HG03460 (cell line): ENCODE data around the gene LRP1.

Source experiments
- ATAC-seq: cut with Tn5 transposase; IDR thresholded peaks from one replicate; pipeline ENCODE4 v1.9.1; 2021; ENCODE audit not compliant: unreplicated experiment

The LRP1 gene

DNA sequence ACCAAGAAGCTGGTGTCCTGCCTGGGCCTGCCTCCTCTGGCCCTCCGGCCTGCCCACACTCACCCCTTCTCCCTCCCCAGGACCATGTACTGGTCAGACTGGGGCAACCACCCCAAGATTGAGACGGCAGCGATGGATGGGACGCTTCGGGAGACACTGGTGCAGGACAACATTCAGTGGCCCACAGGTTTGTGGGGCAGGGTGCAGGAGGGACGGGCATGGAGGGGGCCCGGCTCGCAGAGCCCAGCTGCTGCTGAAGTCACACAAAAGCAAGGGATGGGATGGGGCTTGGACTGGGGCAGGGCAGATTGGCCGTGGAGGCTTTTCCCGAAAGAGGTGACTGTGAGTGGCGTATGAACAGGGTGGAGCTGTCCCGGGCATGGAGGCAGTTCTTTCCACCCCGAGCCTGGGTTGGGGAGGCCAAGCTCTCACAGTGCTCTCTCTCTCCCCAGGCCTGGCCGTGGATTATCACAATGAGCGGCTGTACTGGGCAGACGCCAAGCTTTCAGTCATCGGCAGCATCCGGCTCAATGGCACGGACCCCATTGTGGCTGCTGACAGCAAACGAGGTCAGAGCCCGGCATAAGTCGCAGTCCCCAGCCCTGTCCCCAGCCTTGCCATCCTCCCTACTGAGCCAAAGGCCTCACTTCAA lies 80.5 kb downstream of the LRP1 start:
- no peak for ATAC-seq

DNA sequence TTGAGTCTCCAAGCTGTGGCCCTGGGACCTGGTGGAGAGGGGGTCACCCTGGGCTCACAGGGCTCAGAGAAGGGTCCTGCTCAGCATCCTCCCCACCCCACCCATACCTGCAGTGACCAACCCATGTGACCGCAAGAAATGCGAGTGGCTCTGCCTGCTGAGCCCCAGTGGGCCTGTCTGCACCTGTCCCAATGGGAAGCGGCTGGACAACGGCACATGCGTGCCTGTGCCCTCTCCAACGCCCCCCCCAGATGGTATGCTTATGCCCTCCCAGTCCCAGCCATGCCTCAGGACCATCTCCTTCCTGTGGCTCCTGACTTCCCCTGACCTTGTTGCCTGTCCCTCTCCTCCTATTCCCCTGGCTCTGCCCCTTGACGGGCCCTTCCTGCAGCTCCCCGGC lies 81.6 kb downstream of the LRP1 start:
- no peak for ATAC-seq

DNA sequence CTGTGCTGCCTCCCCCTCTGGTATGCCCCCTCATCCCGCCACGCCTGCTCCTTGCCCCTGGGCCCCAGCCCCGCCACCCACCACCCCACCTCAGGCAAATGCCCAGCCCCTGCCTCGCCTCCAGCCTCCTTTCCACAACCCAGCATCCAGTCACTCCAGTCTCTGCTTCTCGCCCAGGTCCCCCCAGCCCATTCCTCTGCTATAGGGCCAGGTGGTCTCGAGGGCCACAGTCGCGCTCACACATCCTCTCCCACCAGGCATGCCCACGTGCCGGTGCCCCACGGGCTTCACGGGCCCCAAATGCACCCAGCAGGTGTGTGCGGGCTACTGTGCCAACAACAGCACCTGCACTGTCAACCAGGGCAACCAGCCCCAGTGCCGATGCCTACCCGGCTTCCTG lies 82.2 kb downstream of the LRP1 start:
- ATAC-seq = no peak

DNA sequence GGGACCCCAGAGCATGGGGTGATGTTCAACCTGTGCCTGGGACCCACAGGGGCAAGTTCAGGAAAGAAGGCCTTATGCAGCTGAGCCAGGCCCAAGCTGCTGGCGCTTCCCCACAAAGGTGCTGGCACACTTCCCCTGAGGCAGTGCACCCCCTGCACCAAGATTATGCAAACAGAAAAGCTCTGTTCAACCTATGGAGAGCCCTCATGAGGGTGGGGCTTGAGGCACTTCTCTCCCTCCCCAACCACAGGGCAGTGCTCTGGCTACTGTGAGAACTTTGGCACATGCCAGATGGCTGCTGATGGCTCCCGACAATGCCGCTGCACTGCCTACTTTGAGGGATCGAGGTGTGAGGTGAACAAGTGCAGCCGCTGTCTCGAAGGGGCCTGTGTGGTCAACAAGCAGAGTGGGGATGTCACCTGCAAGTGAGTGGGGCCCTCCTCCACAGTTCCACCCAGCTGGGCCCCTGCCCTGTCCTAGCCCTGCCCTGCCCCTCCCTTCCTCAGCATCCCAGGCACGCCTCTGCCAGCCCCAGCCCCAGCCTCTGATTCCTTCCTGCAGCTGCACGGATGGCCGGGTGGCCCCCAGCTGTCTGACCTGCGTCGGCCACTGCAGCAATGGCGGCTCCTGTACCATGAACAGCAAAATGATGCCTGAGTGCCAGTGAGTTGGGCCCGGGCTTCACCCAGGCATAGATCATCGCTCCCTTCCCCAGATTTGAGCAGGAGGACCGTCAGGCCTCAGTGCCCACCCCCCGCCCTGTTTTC lies 82.8 kb downstream of the LRP1 start:
- ATAC-seq = no peak

DNA sequence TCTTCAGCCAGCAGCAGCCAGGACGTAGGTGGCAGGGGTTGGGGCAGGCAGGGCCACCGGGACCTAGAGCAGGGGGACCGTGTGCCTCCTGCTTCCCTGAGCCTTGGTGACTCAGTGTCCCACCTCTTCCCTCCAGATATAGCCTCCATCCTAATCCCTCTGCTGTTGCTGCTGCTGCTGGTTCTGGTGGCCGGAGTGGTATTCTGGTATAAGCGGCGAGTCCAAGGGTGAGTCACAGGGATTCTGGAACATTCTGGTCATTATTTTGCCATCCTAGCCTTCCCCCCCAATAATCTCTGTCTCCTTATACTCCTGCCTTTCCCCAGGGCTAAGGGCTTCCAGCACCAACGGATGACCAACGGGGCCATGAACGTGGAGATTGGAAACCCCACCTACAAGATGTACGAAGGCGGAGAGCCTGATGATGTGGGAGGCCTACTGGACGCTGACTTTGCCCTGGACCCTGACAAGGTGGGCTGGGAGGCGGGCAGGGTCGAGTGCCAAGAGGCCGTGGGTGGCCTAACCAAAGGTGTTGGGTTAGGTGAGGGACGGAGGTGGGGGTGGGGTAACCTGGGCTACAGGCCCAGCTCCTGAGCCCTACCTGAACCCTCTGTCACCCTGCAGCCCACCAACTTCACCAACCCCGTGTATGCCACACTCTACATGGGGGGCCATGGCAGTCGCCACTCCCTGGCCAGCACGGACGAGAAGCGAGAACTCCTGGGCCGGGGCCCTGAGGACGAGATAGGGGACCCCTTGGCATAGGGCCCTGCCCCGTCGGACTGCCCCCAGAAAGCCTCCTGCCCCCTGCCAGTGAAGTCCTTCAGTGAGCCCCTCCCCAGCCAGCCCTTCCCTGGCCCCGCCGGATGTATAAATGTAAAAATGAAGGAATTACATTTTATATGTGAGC lies 83.8 kb downstream of the LRP1 start:
- no peak for ATAC-seq

DNA sequence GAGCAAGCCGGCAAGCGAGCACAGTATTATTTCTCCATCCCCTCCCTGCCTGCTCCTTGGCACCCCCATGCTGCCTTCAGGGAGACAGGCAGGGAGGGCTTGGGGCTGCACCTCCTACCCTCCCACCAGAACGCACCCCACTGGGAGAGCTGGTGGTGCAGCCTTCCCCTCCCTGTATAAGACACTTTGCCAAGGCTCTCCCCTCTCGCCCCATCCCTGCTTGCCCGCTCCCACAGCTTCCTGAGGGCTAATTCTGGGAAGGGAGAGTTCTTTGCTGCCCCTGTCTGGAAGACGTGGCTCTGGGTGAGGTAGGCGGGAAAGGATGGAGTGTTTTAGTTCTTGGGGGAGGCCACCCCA lies 84.4 kb downstream of the LRP1 start:
- no peak for ATAC-seq

DNA sequence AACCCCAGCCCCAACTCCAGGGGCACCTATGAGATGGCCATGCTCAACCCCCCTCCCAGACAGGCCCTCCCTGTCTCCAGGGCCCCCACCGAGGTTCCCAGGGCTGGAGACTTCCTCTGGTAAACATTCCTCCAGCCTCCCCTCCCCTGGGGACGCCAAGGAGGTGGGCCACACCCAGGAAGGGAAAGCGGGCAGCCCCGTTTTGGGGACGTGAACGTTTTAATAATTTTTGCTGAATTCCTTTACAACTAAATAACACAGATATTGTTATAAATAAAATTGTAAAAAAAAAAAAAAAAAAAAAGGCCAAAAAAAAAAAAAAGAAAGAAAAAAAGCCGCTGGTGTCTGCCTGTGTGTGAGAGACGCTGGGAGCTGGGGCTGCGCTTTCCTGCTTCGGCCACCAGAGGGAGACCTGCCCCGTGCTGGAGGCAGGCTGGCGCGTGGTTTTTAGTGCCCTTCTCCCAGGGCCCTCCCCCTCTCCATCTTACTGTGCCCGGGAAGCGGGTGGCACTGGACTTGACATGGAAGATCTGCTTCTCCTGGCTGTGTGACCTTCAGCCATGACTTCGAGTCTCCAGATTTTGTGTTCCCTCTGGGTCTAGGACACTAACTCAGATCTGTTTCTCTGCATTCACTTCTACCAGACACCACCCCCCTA lies 84.9 kb downstream of the LRP1 start:
- no peak for ATAC-seq

DNA sequence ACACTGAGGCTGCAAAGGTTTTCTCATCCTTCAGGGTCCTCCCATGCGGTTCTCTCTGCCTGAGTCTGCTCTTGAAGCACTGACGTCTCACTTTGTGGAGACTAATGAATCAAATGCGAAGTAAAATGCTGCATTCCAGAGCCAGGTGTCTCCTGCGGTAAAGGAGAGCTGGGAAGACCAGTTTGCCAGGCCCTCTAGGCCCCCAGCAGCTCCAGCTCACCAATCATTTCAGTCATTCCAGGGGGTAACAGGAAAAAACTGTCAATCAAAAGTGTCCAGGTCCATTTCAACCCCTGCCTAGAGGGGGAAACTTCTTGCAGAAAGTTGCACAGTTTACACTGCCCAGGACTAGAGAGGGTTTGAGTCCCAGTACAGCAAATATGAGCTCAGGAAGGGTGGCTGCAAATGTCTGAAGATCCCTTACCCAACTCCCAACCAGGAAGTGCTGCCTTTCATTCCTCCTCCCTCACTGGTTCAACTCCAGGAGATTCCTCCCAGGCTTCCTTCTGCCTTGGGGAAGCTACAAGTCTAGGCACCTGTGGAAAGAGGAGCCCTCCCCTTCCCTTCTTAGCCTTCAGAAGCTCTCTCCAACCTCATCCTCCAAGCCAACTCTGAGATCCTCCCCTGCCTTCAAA lies 85.6 kb downstream of the LRP1 start:
- ATAC-seq = no peak

DNA sequence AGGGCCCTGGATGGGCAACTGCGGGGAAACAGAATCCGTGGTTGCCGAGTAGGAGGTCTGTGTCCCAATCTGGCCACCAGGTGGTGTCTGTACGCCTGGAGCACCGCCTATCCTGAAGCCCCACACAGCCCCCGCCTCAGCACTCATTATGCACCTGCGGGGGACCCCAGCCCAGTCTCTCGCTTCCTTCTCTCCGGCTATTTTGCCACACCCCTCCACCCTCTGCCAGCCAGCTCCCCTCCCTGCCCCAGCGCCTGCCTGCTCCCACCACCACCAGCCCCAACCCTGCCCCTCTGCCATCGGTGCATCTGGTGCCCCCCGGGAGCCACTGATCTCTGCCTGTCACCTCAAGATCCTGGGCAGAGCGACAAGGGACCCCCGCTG lies 86.1 kb downstream of the LRP1 start:
- ATAC-seq = no peak

DNA sequence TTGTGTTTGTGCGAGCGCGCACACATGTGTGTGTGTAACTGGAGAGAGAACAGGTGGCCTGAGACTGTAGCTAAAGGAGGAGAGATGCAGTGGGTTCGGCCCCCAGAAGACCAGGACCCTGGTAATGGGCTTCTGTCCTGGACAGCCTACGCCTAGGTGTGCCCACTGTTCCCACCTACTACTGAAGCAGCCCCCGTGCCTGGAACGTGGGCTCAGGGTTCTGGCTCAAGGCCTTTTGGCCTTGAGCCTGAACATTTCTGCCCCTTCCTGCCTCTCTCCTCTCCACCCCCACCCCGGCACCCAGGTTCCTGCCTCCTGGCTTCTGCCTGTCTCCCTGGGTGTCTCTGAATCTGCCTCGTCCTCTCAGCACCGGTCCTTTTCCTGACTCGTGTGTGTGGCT lies 86.8 kb downstream of the LRP1 start:
- ATAC-seq = no peak

DNA sequence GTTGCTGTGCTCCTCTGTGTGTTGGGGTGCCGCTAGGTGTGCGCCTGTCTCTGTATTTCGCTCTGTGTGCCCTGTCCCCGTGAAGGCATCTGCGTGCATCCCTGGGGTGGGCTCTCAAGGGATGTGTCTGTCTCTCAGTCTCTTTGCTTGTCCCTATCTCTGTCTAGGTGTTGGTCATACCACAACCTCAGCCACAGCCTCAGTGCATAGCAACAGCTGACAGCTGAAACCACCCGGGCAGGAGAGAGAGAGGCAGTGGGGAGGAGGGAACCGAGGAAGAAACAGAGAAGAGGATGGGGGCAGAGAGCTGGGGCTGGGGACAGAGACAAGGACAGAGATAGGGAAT lies 87.4 kb downstream of the LRP1 start:
- ATAC-seq = peak; percentile 68

DNA sequence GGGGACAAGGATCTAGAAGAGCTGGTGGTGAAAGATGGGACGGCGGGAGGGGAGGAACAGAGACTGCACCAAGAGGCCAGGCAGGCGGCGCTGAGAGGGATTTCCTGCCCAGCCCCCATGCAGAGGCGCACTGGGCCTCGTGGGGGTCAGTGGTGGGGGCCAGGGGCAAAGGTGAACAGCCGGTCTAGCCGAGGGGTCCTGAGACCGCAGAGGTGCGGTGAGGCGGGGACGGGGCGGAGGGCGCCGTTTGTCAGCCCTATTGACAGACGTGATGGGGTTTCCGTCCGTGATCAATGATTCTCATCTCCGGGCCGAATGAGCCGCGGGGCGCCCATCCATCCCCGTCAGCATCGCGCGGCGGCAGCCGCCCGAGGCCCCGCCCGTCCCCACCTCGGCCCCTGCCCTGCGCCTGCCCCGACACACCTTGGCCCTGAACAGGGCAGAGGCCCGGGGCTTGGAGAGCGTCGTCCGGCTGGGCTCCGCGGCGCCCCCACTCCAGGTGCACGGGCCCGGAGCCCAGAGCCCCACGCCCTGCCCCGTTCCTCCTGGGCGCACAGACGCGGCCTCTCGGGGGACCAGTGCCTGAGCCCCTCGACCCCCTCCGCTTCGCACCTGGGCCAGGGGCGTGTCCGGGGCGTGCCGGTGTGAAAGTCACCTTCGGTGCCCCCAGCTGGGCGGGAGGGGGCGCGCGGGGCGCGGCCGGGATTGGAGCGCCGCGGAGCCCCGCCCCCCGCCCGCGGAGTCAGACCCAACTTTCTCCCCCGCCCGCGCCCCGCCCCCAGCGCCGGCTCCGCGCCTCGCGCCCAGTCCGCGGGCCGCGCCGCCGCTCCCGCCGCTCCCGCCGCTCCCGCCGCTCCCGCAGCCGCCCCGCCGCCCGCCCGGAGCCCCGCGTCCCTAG lies 88.0 kb downstream of the LRP1 start, which contains the start of gene NXPH4:
Gene NXPH4 (plus strand): TSS at position 781 of the 898 bp plus-strand sequence. CDS start 176 bp downstream, outside the sequence.
- no peak for ATAC-seq

DNA sequence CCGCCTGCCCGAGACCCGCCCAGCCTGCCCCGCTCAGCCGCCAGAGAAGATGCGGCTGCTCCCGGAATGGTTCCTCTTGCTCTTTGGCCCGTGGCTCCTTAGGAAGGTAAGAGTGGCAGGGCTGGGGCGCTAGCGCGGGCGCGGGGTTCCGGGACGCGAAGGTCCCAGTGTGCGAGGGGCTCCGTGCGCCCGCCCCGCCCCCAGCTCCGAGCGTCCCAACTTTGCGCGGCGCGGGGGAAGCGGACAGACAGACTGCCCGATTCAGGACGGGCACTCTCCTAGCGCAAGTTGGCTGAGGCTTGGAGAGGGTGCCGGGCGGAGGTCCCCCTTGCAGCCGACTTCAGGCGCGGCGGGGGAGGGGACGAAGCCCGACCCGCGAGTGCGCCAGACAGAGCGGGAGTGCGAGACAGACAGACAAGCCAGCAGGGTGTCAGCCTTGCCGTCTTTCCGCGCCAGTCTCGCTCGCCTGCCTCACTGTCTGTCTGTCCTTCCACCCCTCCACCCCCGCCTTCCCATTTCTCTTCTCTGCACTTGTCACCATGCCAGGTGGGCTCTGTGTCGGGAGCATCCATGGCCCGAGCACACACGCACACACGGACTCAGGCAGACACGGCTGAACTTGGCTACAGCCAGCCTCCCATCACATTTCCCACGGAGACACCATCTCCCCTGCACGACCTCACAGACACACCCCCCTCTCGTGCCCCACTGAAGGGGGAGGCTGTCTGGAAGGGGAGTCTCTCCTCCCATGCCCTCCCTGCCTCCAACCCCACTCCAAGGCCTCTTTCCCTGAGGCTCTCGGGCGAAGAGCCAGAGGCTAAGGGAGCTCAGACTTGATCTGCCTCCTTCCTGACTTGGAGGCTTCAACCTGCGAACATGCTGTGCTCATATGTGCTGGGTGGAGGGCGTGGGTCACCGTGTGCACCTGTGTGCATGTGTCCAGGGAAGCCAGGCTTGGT lies 88.9 kb downstream of the LRP1 start:
- ATAC-seq = no peak

DNA sequence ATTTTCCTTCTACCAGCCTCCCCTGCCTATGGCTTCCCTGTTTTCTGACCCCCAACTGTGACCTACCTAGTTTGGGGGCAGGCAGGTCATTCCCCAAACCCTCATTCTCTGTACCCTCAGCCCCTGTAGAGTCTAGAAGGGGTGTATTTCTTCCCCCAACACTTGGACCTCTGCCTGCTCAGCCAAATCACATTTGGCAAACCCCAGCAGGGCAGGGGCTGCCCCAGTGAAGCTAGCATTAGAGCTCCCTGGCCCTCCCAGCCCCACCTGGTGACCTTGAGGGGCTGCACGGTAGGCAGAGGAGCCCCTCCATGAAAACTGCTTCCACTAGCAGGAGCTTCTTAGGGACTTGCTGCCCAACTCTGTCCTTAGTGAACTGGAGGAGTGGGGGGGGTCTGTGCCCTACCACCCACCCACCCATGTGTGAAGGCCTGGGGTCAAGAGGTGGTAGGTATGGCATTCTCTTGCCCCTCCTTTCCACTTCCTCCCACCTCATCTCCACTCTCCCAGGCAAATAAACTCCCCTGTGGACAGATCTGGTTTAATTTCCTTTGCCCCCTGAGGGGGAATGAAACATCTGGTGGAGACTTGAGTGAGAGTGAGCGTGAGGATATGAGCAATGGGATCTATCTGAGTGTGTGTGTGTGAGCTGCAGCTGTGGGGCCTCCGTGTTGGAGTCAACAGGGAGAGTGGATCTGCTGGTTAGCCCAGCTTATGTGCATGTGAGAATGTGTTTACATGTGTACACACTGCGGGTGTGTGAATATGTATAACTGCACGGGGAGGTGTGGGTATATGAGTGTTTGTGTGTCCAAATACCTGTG lies 90.0 kb downstream of the LRP1 start:
- no peak for ATAC-seq

DNA sequence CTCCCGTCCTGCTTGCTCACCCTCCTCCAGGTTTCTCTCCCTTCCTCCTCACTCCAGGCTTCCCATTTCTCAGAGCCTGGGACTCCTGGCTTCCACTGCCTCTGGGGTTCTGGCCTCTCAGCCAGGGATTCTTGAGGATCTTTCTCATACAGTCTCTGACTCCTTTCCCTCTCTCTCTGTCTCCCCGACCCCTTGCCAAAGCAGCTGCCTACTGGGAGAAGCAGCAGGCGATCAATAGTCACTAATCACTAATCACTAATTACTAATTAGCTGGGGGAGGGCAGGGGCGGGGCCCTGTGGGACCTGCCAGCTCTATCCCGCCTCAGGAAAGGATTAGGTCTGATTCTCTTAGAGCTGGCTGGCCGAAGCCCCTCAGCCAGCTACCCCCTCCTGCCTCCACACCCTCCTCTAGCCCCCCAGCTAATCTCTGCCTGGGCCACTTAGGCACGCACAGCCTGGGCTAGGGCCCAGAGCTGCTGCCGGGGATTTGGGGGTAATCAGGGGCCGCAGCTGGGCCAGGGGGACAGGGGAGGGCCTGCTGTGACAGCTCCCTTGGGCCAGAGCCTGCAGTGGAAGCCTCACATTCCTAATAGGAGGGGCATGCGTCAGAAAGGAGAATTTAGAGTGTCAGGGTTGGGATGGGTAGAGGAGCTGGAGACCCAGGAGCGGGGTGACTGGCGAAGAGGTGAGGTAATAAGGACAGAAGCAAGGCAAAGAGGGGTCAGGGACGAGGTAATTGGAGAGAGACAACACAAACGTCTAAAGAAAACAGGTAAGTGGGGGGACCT lies 91.1 kb downstream of the LRP1 start:
- no peak for ATAC-seq

DNA sequence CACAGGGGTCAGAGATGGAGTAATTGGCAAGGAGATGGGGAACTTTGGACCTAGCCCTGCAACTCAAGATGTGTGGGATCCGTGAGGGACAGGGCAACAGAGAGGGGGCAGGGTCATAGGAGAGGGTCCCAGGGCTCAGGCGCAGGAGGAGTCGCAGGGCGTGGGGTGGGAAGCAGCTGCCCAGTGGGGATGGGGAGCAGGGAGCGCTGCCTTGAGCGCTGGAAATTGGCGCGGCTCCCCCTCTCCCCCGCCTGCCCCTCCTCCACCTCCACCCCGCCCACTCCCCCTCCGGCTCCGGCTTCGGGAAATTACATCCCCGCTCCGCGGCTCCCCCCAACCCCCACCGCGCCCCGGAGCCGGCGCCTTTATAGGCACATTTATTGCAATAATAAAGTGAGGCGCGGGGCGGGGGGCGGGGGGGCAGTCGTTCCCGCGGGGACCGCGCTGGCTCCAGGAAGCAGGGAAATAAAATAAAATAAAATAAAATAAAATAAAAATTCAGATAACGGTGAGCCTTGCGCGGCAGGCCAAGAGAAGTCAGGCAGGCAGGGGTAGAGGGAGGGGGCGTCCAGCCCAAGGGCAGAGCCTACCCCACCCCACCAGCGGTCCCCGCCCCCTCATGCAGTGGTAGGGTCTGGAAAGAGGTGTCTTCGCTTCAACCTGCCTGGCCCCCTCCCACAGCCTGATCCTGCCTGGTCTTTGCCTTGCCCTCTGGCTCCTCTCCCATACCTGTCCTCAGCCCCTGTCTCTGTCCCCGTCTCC lies 91.9 kb downstream of the LRP1 start:
- ATAC-seq = no peak
